ENCODE measurements around the gene PTDSS2. TPM values are rescaled to one million over a fixed set of nuclear protein-coding genes. Genes with fewer than 3 reads are reported as not detected.

PTDSS2 gene
- total and polyA plus RNA-seq, 9 of the 15 experiments (the other 6 are each of a cell fraction or from before 2014, with no cell fraction given), result 0.45 to 53.9 (median 17.2) TPM

DNA sequence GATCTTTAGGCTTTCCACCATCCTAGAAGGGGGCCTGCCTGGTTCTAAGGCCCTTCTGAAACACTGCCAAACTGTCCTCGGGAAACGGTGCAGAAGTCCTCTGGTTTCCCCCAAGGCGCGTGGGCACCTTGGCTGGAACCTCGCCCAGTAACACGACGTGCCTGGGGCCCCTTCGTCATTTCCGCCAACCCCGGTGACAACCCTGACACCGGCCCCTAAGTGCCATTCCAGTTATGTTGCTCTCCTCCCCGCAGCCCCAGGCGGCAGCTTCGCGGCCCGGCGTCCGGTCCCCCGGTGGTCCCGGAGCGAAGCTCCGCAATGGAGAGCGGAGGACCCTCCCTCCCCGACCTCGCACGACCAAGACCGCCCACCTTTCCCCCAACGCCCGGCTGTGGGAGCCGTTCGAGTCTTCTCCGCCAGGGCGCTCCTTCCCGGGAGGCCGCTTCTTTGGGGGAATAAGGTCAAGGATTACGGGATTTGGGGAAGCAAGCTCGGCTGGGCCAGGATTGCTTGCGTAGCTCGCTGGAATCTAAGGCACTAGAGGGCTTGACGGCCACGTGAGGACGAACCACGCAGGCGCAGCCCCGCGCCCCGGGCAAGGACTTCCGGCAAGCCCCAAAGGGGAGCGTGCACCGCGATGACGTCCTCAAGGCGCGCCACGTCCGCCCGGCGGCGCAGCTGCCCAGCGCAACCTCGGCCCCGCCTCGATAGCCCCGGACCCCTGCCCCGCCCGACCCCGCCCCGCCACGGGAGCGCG lies 56.3 kb downstream of the PTDSS2 start (continued):
- 0 out of 2 replicates have a peak, but pooled peaks have one; percentile 25 for TF ChIP-seq THAP12 (CRISPR knock-in tag; IDR thresholded peaks at IDR 0.05)
- TF ChIP-seq MYNN (IDR thresholded peaks at IDR 0.05), result no peak
- no peak for TF ChIP-seq MYNN (CRISPR knock-in tag; IDR thresholded peaks at IDR 0.05)
- no peak for TF ChIP-seq ZKSCAN8 (CRISPR knock-in tag; IDR thresholded peaks at IDR 0.05)
- no peak for TF ChIP-seq BCOR (IDR thresholded peaks at IDR 0.05)
- TF ChIP-seq TRIM24 (IDR thresholded peaks at IDR 0.05), result no peak
- TF ChIP-seq MCM5 (IDR thresholded peaks at IDR 0.05; ENCODE audit: low read depth), result no peak
- TF ChIP-seq XRCC5 (IDR thresholded peaks at IDR 0.05; ENCODE audit: low read depth, low read length), result no peak; the same call in 1 of the 2 replicates
- TF ChIP-seq, protein P1, sequence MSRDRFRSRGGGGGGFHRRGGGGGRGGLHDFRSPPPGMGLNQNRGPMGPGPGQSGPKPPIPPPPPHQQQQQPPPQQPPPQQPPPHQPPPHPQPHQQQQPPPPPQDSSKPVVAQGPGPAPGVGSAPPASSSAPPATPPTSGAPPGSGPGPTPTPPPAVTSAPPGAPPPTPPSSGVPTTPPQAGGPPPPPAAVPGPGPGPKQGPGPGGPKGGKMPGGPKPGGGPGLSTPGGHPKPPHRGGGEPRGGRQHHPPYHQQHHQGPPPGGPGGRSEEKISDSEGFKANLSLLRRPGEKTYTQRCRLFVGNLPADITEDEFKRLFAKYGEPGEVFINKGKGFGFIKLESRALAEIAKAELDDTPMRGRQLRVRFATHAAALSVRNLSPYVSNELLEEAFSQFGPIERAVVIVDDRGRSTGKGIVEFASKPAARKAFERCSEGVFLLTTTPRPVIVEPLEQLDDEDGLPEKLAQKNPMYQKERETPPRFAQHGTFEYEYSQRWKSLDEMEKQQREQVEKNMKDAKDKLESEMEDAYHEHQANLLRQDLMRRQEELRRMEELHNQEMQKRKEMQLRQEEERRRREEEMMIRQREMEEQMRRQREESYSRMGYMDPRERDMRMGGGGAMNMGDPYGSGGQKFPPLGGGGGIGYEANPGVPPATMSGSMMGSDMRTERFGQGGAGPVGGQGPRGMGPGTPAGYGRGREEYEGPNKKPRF (IDR thresholded peaks at IDR 0.05; ENCODE audit: low read depth, low read length), result no peak
- TF ChIP-seq SMARCE1 (IDR thresholded peaks at IDR 0.05), result peak; percentile 20; the same call in 1 of the 2 replicates
- TF ChIP-seq CBFA2T3 (IDR thresholded peaks at IDR 0.05), result 0 out of 2 replicates have a peak, but pooled peaks have one; percentile 9
- TF ChIP-seq STAG1 (CRISPR knock-in tag; IDR thresholded peaks at IDR 0.05; ENCODE audit: borderline replicate concordance), result no peak
- TF ChIP-seq MYC (IDR thresholded peaks at IDR 0.05; ENCODE audit: low read depth, low read length), result peak; percentile 93
- TF ChIP-seq MYC (CRISPR knock-in tag; IDR thresholded peaks at IDR 0.05; ENCODE audit: borderline replicate concordance, low read depth), result peak; percentile 96
- TF ChIP-seq TAF1 (IDR thresholded peaks at IDR 0.05; ENCODE audit: control insufficient read depth, extremely low read depth, insufficient read depth, low read length, severe bottlenecking), result peak; percentile 25
- no peak for TF ChIP-seq KAT2B (IDR thresholded peaks at IDR 0.05; ENCODE audit: low read depth, low read length)
- TF ChIP-seq, protein P2, sequence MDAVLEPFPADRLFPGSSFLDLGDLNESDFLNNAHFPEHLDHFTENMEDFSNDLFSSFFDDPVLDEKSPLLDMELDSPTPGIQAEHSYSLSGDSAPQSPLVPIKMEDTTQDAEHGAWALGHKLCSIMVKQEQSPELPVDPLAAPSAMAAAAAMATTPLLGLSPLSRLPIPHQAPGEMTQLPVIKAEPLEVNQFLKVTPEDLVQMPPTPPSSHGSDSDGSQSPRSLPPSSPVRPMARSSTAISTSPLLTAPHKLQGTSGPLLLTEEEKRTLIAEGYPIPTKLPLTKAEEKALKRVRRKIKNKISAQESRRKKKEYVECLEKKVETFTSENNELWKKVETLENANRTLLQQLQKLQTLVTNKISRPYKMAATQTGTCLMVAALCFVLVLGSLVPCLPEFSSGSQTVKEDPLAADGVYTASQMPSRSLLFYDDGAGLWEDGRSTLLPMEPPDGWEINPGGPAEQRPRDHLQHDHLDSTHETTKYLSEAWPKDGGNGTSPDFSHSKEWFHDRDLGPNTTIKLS (IDR thresholded peaks at IDR 0.05; ENCODE audit: borderline replicate concordance, low read depth), result peak; percentile 74; the same call in 1 of the 2 replicates
- TF ChIP-seq TBL1XR1 (IDR thresholded peaks at IDR 0.05; ENCODE audit: low read length in 2 of 2), result peak in 1 of 2 experiments; percentile 73; a peak in 1 of 4 replicates
- TF ChIP-seq, protein P3, sequence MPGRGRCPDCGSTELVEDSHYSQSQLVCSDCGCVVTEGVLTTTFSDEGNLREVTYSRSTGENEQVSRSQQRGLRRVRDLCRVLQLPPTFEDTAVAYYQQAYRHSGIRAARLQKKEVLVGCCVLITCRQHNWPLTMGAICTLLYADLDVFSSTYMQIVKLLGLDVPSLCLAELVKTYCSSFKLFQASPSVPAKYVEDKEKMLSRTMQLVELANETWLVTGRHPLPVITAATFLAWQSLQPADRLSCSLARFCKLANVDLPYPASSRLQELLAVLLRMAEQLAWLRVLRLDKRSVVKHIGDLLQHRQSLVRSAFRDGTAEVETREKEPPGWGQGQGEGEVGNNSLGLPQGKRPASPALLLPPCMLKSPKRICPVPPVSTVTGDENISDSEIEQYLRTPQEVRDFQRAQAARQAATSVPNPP (IDR thresholded peaks at IDR 0.05; ENCODE audit: borderline replicate concordance, insufficient read depth, insufficient read length), result no peak
- TF ChIP-seq ZNF24 (IDR thresholded peaks at IDR 0.05), result no peak
